Measurements from ENCODE around the gene DDX4.
A peak's percentile ranks its signal among the peaks of the same experiment; 100 is the strongest.

Gene DDX4

GRCh38 chr5:55700745-55701144, 37.1 kb upstream of the DDX4 start:
- no peak for TF ChIP-seq CTCF (IDR thresholded peaks at IDR 0.05; ENCODE audit: extremely low read depth, missing control alignments)
- no peak for DNase-seq (ENCODE audit: low spot score)

GRCh38 chr5:55701462-55702103, 36.3 kb upstream of the DDX4 start:
- no peak for DNase-seq (ENCODE audit: low spot score)
- no peak for TF ChIP-seq CTCF (IDR thresholded peaks at IDR 0.05; ENCODE audit: extremely low read depth, missing control alignments)

- TF ChIP-seq CTCF (IDR thresholded peaks at IDR 0.05; ENCODE audit: extremely low read depth, missing control alignments): no peak
- peak; percentile 31 for DNase-seq (ENCODE audit: low spot score)
These were observed 35.1 kb upstream of the DDX4 start for GRCh38 chr5:55702598-55703345.

- no peak for DNase-seq (ENCODE audit: low spot score)
- TF ChIP-seq CTCF (IDR thresholded peaks at IDR 0.05; ENCODE audit: extremely low read depth, missing control alignments): no peak
These were observed 31.6 kb upstream of the DDX4 start for GRCh38 chr5:55706230-55706629.

- no peak for TF ChIP-seq CTCF (IDR thresholded peaks at IDR 0.05; ENCODE audit: extremely low read depth, missing control alignments)
- DNase-seq (ENCODE audit: low spot score): no peak
These were observed 29.1 kb upstream of the DDX4 start for GRCh38 chr5:55708732-55709131.

GRCh38 chr5:55711507-55712022, 26.3 kb upstream of the DDX4 start:
- TF ChIP-seq CTCF (IDR thresholded peaks at IDR 0.05; ENCODE audit: extremely low read depth, missing control alignments): no peak
- no peak for DNase-seq (ENCODE audit: low spot score)
